ENCODE measurements around the gene ANKRD28. TPM values are rescaled to one million over a fixed set of nuclear protein-coding genes. Genes with fewer than 3 reads are reported as not detected.

ANKRD28 gene
- total RNA-seq, 1 donor from 2014 or later = 21.6 TPM

- H3K36me3 ChIP-seq = no peaks in the 10 kb centered on the region
- H3K9me3 ChIP-seq (replicated peaks) = no peaks in the 10 kb centered on the region
- no peak for DNase-seq
- no peak overlapping the region for H3K27ac ChIP-seq (replicated peaks)
- H3K27me3 ChIP-seq (ENCODE audit: low read depth) = no peaks in the 10 kb centered on the region
- no peak overlapping the region for H3K4me3 ChIP-seq
- intact Hi-C loops (cut with micrococcal nuclease) = no loop called here
- H3K4me1 ChIP-seq = peaks cover 11% of the 10 kb centered on the region
- TF ChIP-seq, protein P1, sequence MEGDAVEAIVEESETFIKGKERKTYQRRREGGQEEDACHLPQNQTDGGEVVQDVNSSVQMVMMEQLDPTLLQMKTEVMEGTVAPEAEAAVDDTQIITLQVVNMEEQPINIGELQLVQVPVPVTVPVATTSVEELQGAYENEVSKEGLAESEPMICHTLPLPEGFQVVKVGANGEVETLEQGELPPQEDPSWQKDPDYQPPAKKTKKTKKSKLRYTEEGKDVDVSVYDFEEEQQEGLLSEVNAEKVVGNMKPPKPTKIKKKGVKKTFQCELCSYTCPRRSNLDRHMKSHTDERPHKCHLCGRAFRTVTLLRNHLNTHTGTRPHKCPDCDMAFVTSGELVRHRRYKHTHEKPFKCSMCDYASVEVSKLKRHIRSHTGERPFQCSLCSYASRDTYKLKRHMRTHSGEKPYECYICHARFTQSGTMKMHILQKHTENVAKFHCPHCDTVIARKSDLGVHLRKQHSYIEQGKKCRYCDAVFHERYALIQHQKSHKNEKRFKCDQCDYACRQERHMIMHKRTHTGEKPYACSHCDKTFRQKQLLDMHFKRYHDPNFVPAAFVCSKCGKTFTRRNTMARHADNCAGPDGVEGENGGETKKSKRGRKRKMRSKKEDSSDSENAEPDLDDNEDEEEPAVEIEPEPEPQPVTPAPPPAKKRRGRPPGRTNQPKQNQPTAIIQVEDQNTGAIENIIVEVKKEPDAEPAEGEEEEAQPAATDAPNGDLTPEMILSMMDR (IDR thresholded peaks at IDR 0.05; ENCODE audit: borderline replicate concordance) = no peak
These were observed 28.4 kb downstream of the ANKRD28 start for GRCh38 chr3:15769256-15769915.

- no peaks in the 10 kb centered on the region for H3K9me3 ChIP-seq (replicated peaks)
- peaks cover 11% of the 10 kb centered on the region for H3K4me1 ChIP-seq
- intact Hi-C loops (cut with micrococcal nuclease) = no loop called here
- no peaks in the 10 kb centered on the region for H3K36me3 ChIP-seq
- H3K27me3 ChIP-seq (ENCODE audit: low read depth) = no peaks in the 10 kb centered on the region
- no peak overlapping the region for H3K4me3 ChIP-seq
- H3K27ac ChIP-seq (replicated peaks) = no peak overlapping the region
- DNase-seq = no peak
- TF ChIP-seq, protein P1 (IDR thresholded peaks at IDR 0.05; ENCODE audit: borderline replicate concordance) = no peak
These were observed 29.1 kb downstream of the ANKRD28 start for GRCh38 chr3:15768421-15769255.

GRCh38 chr3:15766406-15766805 lies 31.4 kb downstream of the ANKRD28 start:
- H3K9me3 ChIP-seq (replicated peaks) = no peaks in the 10 kb centered on the region
- H3K27me3 ChIP-seq (ENCODE audit: low read depth) = no peaks in the 10 kb centered on the region
- TF ChIP-seq, protein P1 (IDR thresholded peaks at IDR 0.05; ENCODE audit: borderline replicate concordance) = no peak
- H3K4me3 ChIP-seq = no peak overlapping the region
- intact Hi-C loops (cut with micrococcal nuclease) = no loop called here
- no peak overlapping the region for H3K27ac ChIP-seq (replicated peaks)
- no peaks in the 10 kb centered on the region for H3K36me3 ChIP-seq
- no peak for DNase-seq
- peaks cover 14% of the 10 kb centered on the region for H3K4me1 ChIP-seq

- intact Hi-C loops (cut with micrococcal nuclease) = no loop called here
These were observed 39.5 kb downstream of the ANKRD28 start for GRCh38 chr3:15758295-15758694.

DNA sequence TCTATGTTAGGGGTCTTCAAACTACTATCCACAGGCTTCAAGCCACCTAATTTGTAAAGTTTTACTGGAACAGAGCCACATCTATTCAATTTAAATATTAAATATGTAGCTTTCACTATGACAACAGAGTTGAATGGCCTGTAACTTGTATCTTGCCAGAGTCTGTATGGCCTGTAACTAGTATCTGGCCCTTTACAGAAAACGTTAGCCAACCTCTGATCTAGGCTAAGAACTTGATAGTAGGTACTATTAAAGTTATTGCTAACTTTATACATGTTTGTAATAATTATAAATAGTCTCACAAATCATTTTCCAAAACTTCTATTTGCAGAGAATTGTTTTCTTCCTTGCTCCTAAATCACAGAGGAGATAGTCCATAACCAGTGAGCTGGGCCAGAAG lies 40.0 kb downstream of the ANKRD28 start:
- Histone ChIP-seq H3K27ac (replicated peaks) (no peak overlapping the region), H3K27me3 (ENCODE audit: low read depth) (no peaks in the 10 kb centered on the region), H3K9me3 (replicated peaks) (no peaks in the 10 kb centered on the region), H3K4me1 (peaks cover 7% of the 10 kb centered on the region), H3K36me3 (no peaks in the 10 kb centered on the region), H3K4me3 (no peak overlapping the region)
- TF ChIP-seq, protein P1 (IDR thresholded peaks at IDR 0.05; ENCODE audit: borderline replicate concordance) = no peak
- no peak for DNase-seq
- intact Hi-C loops (cut with micrococcal nuclease) = no loop called here

More at GRCh38 chr3:15758295-15758694, 39.5 kb downstream of the ANKRD28 start:
- Histone ChIP-seq H3K4me1 (peaks cover 8% of the 10 kb centered on the region), H3K4me3 (no peak overlapping the region), H3K36me3 (no peaks in the 10 kb centered on the region), H3K27me3 (ENCODE audit: low read depth) (no peaks in the 10 kb centered on the region), H3K27ac (replicated peaks) (no peak overlapping the region), H3K9me3 (replicated peaks) (no peaks in the 10 kb centered on the region)
- TF ChIP-seq, protein P1 (IDR thresholded peaks at IDR 0.05; ENCODE audit: borderline replicate concordance) = no peak
- DNase-seq = no peak

Measured in left ventricle myocardium inferior (tissue), 1 donor.